ENCODE data around the gene INTS7.
"Not testable (repeated sequence)": the region's sequence is repeated elsewhere in the genome, so short reads cannot be mapped to it uniquely, and the experiment has no call there.

Gene INTS7

DNA sequence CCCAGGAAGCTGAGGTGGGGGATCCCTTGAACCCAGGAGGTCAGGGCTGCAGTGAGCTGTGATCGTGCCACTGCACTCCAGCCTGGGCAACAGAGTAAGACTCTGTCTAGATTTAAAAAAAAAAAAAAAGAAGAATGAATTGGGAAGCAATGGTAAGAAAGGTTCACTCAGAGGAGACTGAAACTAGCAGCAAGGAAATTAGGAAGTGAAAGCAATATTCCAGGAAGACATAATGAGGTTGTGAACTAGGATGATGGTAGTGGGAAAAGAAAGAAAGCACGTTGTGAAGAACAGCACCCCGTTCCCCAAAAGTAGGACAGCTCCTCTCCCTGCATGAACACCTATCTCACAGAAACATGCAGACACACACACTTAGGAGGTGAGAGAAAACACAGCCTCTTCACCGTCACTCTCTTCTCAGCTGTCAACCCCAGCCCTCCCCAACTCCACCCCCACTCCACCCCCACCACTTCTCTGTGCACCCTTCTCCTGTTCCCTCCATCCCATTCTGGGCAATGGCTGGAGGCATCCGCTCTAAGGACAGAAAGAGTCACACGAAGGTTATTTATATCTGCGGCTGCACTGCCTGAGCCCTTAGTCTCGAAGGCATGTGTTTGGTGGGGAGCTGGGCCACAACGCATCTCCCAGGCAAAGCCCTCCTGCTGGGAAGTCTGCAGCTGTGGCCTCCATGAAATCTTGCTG is 103.0 kb downstream of the INTS7 start:
- DNase-seq = no peak

DNA sequence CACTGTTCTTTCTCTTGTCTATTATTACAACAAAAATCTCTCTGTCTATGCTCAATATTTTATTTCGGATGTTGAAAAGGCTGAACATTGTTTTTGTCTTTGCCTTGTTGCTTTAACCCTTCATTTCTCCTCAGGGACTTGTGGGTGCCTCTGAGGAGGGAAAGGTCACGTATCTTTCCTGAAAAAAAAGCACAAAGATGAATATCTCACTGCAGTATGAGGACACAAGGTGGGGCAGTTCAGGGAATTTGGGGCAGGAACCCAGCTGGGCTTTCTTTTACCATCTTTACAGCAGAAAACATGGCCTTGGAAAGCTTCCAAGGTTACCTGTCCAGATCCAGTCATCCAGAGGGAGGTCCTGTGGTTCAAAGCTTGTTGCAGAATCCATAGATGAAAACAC is 105.7 kb downstream of the INTS7 start:
- DNase-seq = no peak

DNA sequence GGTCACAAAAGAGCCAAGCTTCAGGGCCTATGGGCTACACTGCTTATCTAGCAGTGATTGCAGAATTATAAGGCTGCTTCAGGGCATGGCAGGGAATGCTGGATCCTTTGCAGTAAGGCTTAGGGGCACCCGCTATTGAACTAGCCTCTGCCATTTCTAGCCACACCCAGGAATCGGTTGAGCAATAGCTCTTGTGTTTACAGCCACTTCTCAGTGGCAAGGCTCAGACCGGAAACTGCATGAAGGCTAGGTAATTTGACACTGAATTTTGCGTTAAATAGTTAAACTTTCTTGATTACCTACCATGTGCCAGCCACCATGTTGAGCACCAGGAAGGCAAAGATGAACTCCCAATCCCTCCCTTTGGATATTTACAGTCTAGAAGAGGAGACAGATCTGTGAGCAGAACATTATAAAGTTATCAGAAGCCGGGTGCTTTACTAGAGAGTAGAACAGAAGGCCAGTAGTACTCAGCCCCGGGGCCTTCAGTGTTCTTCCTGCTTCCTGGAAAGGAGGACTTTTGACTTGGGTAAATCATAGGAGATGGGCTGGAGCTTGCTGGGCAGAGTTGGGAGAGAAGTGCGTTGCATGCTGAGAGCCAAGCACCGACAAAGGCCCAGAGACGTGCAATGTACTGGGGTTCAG is 106.2 kb downstream of the INTS7 start:
- DNase-seq = no peak

DNA sequence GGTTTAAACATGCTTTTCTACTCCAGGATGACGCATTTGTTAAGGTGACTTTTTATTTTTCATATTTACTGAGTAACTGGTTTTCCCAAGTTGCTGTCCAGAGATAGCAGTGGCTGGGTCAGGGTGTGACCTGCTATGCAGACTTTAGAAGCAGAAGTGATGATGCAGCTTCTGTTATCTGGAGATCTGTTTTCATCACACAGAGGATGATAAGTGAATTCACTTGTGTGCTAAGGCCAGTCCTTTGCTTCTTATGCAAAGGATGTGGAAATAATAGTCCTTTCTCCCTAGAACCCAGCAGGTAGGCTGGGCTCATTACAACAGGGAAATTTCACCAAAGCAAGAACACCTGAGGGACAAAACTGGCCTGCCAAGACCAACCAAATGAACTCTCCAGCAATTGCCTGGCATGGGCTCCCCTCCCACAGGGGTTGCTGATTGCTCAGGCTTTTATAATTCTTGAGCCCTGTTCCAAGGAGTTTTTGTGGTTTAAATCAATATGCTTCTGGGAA is 107.0 kb downstream of the INTS7 start:
- DNase-seq = no peak

DNA sequence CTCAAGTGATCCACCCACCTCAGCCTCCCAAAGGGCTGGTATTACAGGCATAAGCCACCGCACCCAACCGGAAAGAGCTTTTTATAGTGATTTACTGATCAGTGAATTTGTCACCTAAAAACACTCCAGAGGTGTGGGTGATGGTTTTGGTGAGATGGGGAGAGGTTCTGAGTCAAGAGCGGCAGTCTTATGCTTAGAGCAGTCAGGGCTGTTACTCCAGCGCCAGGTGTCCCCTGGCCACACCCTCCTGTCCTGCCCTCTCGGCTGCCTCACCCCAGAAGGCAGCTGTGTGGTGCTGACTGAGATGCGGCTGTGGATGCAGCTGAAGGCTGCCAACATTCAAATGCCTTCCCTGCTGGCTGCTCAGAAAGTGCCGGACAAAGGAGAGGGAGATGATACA is 110.3 kb downstream of the INTS7 start:
- no peak for DNase-seq

DNA sequence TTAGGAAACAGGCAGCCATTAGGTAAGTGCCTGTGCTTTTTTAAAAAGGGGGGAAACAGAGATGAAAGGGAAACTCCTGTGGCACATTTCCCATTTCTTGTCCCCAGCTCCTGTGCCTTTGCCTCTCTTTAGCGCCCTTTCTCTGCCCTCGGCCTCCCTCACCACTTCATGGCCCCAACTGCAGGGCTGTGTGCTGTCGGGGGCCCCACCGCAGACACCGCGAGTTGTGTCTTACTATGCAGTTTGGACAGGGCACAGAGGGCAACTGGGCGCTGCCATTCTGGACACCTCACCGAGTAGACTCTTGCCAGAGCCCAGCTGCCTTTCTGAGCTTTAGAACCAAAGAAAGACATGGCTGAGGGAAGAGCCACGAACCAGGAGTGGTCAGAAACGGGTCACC is 111.1 kb downstream of the INTS7 start:
- DNase-seq = no peak

DNA sequence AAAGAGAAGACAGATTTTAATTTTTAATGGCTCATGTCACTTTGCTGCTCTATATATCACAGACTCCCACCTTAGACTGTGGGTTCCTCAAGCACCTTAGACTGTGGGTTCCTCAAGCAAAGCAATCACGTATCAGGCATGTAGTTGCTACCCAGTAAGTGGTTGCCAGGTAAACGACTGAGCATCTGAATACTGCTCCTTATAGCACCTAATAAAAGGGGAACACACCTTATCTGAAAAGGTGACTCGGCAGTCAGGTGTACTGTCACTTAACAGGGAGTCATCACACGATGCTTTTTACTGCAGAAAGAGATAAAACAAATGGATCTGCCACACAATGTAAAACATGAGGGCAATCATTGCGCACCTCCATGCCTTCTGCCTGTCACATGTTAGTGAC is 112.3 kb downstream of the INTS7 start:
- no peak for DNase-seq

DNA sequence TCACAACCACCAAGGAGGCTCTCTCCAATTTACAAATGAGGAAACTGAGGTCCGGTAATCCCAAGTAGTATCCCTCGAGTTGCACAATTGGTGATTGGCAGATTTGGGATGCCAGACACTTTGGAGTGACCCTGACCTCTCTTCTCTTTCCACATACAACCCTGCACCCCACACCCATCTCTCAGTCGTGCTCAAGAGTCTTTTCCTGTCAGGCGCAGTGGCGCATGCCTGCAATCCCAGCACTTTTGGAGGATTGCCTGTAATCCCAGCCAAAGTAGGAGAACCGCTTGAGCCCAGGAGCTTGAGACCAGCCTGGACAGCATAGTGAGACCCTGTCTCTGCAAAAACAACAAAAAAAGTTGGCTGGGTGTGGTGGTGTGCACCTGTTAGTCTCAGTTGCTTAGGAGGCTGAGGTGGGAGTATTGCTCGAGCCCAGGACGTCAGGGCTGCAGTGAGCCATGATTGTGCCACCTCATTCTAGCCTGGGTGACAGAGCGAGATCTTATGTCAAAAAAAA is 113.7 kb downstream of the INTS7 start:
- no peak for DNase-seq

DNA sequence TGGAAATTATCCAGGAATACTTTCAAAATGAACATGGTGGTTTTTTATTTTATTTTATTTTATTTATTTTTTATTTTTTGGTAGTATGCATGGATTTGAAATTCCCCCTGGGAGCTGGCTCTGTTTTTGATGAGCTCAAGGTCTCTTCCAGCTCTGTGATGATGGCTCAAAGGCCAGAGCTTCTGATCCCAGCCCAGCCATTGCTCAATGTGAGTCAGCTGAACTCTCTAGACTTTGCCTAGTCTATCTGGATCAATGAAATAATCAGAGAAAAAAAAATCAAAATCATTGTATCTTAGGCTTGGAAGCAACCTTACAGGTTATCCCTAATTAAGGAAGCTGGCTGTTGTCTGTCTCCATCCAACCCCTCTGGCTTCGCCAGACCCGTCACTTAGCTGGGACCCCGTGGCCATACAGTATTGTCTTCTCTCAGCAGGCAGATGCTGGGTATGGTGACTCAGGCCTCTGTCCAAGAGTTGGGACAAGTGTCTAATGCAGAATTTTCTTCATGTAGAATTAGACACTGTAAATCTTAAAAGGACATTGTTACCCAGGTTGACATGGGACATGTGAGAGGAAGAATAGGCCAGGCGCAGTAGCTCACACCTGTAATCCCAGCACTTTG is 114.6 kb downstream of the INTS7 start:
- no peak for DNase-seq

DNA sequence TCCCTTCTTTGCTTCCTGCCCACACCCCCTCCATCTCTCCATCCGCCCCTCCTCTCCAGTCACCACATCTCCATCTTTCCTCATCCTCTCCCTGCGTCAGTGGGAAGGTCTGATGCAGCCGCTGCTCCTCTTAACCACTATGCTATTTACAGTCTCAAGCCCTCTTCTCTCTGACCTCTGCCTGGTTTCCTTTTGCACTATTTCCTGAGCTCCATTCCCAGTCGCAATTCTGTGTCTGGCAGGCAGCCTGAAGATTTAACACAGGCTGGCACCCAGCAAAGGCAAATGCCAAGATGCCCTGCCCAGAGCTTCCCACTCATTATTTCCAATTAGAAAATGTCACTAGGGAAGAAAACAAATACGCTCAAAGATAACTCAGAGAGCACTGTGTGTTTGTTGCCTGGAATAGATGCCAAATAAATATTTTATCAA is 115.2 kb downstream of the INTS7 start:
- no peak for DNase-seq

DNA sequence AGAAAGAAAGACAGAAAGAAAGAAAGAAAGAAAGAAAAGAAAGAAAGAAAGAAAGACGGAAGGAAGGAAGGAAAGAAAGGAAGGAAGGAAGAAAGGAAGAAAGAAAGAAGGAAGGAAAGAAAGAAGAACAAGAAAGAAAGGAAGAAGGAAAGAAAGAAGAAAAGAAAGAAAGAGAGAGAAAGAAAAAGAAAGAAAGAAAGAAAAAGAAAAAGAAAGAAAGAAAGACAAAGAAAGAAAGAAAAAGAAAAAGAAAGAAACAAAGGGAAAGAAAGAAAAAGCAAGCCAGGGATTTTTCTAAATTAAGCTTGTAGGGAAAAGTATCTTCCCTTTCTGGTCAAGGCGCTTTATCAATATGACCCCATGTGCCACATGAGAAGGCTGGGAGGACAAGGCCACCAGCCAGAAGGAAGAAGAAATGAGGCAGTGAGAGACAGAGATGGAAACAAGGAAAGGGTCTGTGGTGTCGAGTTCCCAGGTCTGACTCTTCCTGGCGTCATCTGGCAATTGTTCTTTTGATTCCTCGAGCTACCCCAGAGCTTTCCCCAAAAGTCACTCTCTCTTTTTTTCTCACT is 116.4 kb downstream of the INTS7 start:
- no peak for DNase-seq

DNA sequence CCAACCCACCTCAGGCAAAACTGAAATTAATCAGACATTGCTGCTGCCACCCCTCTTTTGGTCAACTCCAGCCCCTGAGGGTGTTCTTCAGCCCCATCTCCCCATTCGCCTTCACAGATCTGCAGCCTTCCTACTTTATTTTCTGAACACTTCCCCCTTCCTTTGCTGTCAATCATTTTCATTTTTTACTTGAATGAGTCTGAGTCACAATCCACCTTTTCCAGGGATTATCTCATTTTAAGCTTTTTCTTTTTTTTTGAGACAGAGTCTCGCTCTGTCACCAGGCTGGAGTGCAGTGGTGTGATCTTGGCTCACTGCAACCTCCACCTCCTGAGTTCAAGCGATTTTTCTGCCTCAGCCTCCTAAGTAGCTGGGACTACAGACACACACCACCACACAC is 118.9 kb downstream of the INTS7 start:
- not testable (repeated sequence) for DNase-seq

DNA sequence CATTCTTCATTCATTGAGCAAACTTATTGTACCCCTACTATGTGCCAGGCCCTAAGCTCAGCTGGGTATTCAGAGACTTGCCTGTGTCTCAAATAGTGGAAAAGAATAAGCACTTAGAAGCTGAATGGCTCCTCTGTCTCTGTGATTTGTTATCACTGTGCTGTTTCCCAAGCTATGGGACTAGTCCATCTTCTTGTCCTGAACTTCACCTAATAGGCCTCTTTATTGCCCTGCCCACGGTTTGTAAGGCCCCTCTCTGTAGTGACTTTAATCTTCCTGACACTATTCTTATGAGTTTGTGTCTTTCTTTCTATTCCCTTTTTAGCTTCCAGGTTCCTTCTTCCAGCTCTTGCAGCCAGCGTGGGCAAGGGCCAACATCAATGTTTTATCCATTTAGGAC is 119.4 kb downstream of the INTS7 start:
- no peak for DNase-seq

DNA sequence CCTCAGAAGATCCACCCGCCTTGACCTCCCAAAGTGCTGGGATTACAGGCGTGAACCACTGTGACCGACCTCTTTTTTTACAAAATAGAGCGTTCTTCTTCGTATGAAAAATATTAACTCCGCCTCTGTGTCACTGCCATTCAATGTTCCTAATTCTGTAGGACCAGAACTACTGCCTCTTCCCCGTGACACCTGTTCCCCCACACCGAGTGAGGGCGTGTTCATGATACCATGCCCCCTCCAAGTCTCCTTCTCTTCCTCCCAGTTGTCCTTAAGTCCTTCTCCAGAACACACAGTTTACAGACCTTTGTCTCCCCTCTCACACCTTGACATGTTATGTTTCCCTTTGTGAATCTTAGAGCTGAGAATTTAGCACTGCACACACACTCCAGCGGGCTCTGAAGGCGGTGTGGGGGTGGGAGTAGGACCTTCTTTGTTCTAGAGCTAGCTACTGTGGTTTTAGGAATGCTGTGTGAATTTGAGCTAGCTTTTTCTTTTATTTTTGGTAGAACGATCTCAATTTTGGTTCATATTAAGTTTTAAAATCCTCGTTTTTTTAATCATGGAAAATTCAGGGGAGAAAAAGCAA is 122.4 kb downstream of the INTS7 start:
- DNase-seq = no peak

DNA sequence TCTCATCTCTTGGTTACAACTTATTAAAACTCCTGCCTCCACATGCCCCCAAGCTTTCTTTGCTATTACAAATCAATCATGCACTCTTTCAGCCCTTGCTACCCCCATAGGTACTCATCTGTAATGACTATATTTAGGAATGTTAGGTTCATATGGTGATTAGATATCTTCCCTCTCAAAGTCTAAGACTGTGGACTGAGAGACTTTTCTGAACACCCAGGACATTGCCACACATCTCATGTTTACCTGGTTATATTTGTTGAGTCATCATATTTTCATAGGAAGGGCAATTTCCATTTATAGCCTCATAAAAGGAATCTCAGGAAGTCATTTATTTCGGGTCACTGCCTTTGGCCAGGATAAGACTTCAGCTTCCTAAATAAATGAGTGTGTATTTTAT is 123.3 kb downstream of the INTS7 start:
- no peak for DNase-seq

DNA sequence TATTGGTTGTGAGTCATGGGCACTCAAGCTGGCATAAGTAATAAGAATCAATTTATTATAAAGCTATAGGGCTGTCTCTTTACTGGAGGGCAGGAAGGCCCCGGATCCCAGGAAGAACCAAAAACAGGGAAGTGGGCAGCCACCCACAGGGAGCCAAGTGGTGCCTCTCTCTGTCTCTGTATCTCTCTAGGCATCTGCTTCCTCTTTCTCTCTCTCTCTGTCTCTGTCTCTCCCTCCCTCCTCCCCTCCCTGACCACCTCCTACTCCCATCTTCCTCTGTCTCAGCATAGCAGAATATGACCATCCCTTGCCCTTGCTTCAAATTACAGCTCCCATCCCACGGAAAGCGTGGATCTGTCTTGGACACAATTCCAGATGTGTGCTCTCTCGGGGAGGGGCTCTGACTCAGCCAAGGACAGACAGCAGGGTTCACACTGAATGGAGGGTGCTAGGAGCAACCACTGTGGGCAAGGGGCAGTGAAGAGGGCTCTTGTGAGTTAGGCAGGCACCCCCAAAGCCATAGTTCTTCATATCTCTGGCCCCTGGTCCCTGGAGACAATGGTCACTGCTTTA is 124.4 kb downstream of the INTS7 start:
- DNase-seq = no peak

DNA sequence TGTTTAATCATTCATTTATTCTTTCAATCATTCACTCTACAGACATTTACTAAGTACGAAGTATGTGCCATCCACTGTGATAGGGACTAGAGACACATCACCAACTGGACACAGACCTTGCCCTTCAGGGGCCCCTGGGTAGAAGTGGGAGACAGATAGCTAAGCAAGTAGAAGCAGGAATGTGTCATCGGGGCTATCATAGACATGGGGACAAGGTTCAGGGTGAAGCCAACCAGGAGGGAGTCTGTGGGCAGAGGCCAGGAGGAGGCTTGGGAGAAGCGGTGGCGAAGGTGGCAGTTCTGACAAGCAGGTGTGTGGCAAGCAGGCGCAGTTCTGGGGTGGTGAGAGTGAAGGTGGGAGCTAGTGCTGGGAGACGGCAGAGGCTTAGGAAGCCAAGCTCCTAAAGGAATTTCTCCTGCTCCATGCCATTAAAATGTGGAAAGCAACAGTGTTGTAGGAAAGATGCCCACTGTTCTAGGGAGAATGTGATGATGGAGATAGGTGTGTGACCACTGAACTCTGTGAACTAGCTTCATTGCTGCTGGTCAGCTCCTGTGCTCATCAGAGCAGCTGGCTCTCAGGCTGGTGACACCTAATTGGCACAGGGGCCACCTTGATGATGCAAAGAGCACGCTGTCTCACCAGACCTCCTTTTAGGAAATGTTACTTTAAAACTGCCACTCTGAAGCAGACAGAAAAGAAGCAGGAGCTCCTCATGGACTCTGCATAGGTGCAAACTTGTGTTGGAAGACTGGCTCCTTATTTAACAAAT is 125.1 kb downstream of the INTS7 start:
- DNase-seq = no peak

DNA sequence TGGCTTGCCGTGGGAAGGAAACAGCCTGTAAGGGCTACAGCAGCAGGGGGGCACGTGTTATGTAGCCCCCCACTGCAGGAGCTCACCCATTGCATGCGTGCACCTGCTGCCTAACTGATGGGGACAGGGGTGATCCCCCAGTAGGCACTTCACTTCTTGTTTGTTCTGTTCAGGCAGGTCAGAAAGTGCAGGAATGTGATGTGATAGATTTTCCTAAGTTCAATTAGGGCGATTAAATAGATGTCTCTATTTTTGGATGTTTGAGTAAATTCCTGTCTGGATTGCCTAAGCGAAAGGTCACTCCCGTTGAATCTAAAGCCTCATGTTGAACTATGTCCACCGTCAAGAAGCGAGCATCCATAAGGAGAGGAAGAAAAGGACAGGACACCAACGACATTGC is 126.0 kb downstream of the INTS7 start:
- no peak for DNase-seq

DNA sequence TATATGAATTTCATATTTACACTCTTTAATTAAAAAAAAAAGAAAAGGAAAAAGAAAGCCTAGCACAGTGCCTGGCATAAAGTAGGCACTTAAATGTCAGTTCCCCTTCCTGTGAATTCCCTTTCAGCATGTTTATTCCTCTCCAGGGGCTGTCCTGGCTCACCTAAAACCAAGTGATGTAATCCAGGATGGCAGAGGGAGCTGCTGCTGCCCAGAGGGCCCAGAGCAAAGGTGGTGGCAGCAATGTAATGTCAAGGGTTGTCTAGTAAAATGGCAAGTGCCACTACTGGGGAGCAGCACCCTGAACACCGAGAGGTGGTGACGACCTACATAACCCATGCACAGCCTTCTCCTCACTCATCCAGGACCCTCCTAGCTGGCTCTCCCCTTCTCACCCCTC is 126.4 kb downstream of the INTS7 start:
- DNase-seq = no peak

DNA sequence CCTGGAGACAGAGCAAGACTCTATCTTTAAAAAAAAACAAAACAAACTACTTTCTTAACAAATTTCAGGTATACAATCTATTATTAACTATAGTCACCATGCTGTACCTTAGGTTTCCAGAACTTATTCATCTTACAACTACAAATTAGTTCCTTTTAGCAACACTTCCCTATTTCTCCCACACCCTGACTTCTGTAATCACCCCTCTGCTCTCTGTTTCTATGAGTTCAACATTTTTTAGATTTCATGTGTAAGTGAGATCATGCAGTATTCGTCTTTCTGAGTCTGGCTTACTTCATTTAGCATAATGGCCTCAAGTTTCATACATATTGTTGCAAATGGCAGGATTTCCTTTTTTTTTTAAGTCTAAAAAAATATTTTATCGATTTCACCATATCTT is 126.9 kb downstream of the INTS7 start:
- DNase-seq = no peak

DNA sequence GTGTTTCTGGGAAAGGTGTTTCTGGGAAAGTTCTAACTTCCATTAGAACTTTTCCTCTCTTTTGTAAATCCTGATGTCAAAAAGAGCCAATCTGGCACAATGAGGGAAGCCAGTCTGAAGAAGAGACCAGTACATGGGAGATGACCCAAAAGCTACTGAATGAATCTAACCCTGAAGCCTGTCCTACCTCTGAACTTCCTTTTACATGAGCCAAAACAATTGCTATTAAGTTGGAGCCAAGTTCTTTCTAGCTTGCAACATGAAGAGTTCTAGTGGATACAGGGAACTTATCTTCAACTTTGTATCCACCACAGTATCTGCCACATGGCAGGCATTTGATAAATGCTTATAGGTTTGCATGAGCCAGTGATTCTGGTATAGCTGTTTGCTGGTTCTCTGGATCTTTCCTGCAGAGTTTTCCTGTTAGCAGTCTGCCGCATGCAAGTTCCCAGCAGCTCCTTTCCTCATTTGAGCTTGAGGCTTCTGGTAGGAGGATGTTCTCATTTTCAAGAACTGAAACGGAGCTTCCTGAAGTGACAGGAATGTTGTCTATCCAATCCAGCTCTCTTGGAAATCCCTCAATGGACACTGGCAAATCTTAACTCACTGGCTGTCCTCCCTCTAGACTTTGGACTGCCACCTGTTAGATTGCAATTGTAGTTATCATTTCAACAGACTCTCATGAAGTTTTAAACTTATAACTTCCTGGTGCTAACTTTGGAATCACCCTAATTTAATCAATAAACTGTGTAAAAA is 131.7 kb downstream of the INTS7 start:
- DNase-seq = no peak
